Right lobe of liver (tissue), 6 donors: ENCODE results near the gene ABI3. TPM values are rescaled to one million over a fixed set of nuclear protein-coding genes. Genes with fewer than 3 reads are reported as not detected.
"Not testable (repeated sequence)": the region's sequence is repeated elsewhere in the genome, so short reads cannot be mapped to it uniquely, and the experiment has no call there.

Source experiments
- ATAC-seq, 4 donors: fragments of 200-7000 bp; cut with Tn5 transposase; one replicate each; pipeline ENCODE4 v1.9.1; 2020; ENCODE audit warnings: mild to moderate bottlenecking in 4 of 4, moderate library complexity in 4 of 4
- DNase-seq, 3 donors: peaks; one replicate each; pipeline ENCODE4 v3.0.0-alpha.2; 2020
- H3K27ac ChIP-seq, 3 donors: fragments of 200-600 bp; one replicate each; pipeline ENCODE4 v1.8.0; 2022
- H3K27me3 ChIP-seq, 2 donors: fragments of 200-600 bp; one replicate each; pipeline ENCODE4 v1.8.0; 2022
- H3K36me3 ChIP-seq, 4 donors: fragments of 200-600 bp; sonication (generic) in 1 of 4; one replicate each; pipeline versions ENCODE4 v1.5.1 to v1.8.0; 2017 to 2022; ENCODE audit warnings: control low read depth in 1 of 4
- H3K4me1 ChIP-seq, 4 donors: fragments of 200-600 bp; sonication (generic) in 1 of 4; one replicate each; pipeline versions ENCODE4 v1.5.1 to v1.8.0; 2017 to 2022; ENCODE audit warnings: control low read depth in 1 of 4
- H3K4me3 ChIP-seq, 3 donors: fragments of 200-600 bp; one replicate each; pipeline ENCODE4 v1.8.0; 2022
- H3K9me3 ChIP-seq, 4 donors: fragments of 200-600 bp; sonication (generic) in 1 of 4; one replicate each; pipeline versions ENCODE4 v1.5.1 to v1.8.0; 2017 to 2022; ENCODE audit warnings: control low read depth in 1 of 4
- CTCF ChIP-seq, 4 donors: fragments of 200-600 bp in 3 of 4; fragments of 450-650 bp in 1 of 4; IDR thresholded peaks; one replicate each; pipeline versions ENCODE4 v1.5.1 to v1.8.0; 2016 to 2022; ENCODE audit warnings: antibody characterized with exemption in 4 of 4, mild to moderate bottlenecking in 2 of 4
- POLR2A ChIP-seq: fragments of 450-650 bp; IDR thresholded peaks from one replicate; pipeline ENCODE4 v1.6.1; 2017; ENCODE audit warnings: antibody characterized with exemption, mild to moderate bottlenecking
- WGBS: methylation state at CpG from one replicate; pipeline ENCODE4 v1.1.6; 2018; ENCODE audit warnings: low coverage, low lambda C conversion rate; ENCODE audit not compliant: insufficient coverage; ENCODE audit errors: missing lambda C conversion rate; 5-methylcytosine and 5-hydroxymethylcytosine counted together
- intact Hi-C, 2 donors: fragments of 100-400 bp; cut with DNase I; formaldehyde crosslinking; loops; one replicate each; pipeline versions ENCODE4 v1.11.2 to v1.14.1; 2022
- total RNA-seq, 6 experiments: library from RNA; depleted of rRNA in 2 of 6; stranded (reverse); fragments of >200 nt in 2 of 6; fragmentation: NEBNext Ultra II Directional in 3 of 6; extraction: Animal tissue kit (Norgen Biotek cat#: 25700) in 3 of 6; gene quantifications; one replicate each; pipeline versions ENCODE4 v1.1.0 to v1.2.4, GENCODE V29; 2016 to 2023
- donor health status: DM: no; HTN: yes; CAD: no.
- donor health status: DM: no; HTN: no; CAD: no.
- donor health status: DM: no; HTN: no; CAD: no.
- donor health status: DM: no; HTN: yes; CAD: no.
- donor health status: DM: no; HTN: yes; CAD: no.

ABI3 gene
- total RNA-seq, 6 experiments from 2014 or later: 3.0 to 9.7 (median 3.8) TPM

DNA sequence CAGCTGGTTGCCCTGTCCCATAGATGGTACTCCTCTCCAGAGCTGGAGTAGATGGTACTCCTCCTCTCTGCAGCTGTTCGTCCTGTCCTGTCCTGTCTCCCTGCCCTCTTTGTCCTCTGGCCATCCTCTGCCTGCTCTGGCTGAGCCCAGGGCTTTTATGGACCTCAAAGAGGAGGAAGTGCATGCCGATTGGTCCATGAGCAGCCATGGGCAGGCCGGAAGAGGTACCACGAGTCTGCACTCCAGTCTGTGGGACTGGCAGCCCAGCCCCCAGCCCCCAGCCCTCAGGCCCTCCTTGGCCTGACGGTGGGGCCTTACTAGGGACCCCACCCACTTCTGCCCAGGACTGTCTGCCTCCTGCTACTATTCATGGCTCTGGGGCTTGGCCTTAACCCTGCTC is 27.2 kb upstream of the ABI3 start:
- intact Hi-C loops: loop anchor here in 1 of 2 donors (5.0 kb wide), 1 partner anchor 44 kb away; no protein-coding TSS in a partner anchor
- no peaks in the 10 kb centered on the region for H3K4me1 ChIP-seq
- 64% methylated on average over 3 of the region's 5 CpGs for WGBS

GRCh38 chr17:49183801-49184200 is 26.7 kb upstream of the ABI3 start:
- ATAC-seq: peak in 1 of 4 donors; percentile 11

More for the DNA sequence above, 27.2 kb upstream of the ABI3 start:
- Histone ChIP-seq H3K27ac (no peak overlapping the region), H3K4me3 (no peak overlapping the region), H3K27me3 (no peaks in the 10 kb centered on the region), H3K36me3 (no peaks in the 10 kb centered on the region), H3K9me3 (no peaks in the 10 kb centered on the region)
- TF ChIP-seq POLR2A (no peak), CTCF (IDR thresholded peaks at IDR 0.05) (no peak)
- ATAC-seq (peak in 1 of 4 donors; percentile 14), DNase-seq (no peak)

GRCh38 chr17:49184522-49184921 is 26.0 kb upstream of the ABI3 start:
- intact Hi-C loops: loop anchor here in 1 of 2 donors (5.0 kb wide), 1 partner anchor 43 kb away; no protein-coding TSS in a partner anchor
- H3K9me3 ChIP-seq, DNase-seq, H3K4me1 ChIP-seq, H3K27ac ChIP-seq, H3K36me3 ChIP-seq, H3K27me3 ChIP-seq, ATAC-seq, H3K4me3 ChIP-seq: not testable (repeated sequence)

More at GRCh38 chr17:49183801-49184200, 26.7 kb upstream of the ABI3 start:
- Histone ChIP-seq H3K36me3 (no peaks in the 10 kb centered on the region), H3K9me3 (no peaks in the 10 kb centered on the region), H3K27me3 (no peaks in the 10 kb centered on the region), H3K27ac (no peak overlapping the region), H3K4me3 (no peak overlapping the region), H3K4me1 (no peaks in the 10 kb centered on the region)
- no CpG with 5 or more reads among the region's 7 CpGs for WGBS
- intact Hi-C loops: loop anchor here in 1 of 2 donors (5.0 kb wide), 1 partner anchor 44 kb away; no protein-coding TSS in a partner anchor
- TF ChIP-seq CTCF (IDR thresholded peaks at IDR 0.05): no peak
- TF ChIP-seq POLR2A: no peak
- no peak for DNase-seq

GRCh38 chr17:49185381-49185780 is 25.1 kb upstream of the ABI3 start:
- H3K27ac ChIP-seq, H3K27me3 ChIP-seq, H3K36me3 ChIP-seq, H3K4me3 ChIP-seq, H3K4me1 ChIP-seq, ATAC-seq, DNase-seq, intact Hi-C loops, H3K9me3 ChIP-seq: not testable (repeated sequence)
- WGBS: no CpG with 5 or more reads among the region's 1 CpG

GRCh38 chr17:49187301-49187700 is 23.2 kb upstream of the ABI3 start:
- no peak for ATAC-seq
- TF ChIP-seq POLR2A (no peak), CTCF (IDR thresholded peaks at IDR 0.05) (no peak)
- H3K9me3 ChIP-seq: no peaks in the 10 kb centered on the region
- no peak for DNase-seq
- no peaks in the 10 kb centered on the region for H3K27me3 ChIP-seq
- 94% methylated on average over 3 of the region's 3 CpGs for WGBS
- no peak overlapping the region for H3K4me3 ChIP-seq
- H3K4me1 ChIP-seq: no peaks in the 10 kb centered on the region
- intact Hi-C loops: no loop called here
- H3K27ac ChIP-seq: no peak overlapping the region
- H3K36me3 ChIP-seq: no peaks in the 10 kb centered on the region

GRCh38 chr17:49190932-49191331 is 19.6 kb upstream of the ABI3 start:
- WGBS: 64% methylated on average over 3 of the region's 4 CpGs
- Histone ChIP-seq H3K27me3 (no peaks in the 10 kb centered on the region), H3K4me1 (no peaks in the 10 kb centered on the region), H3K27ac (no peak overlapping the region), H3K4me3 (no peak overlapping the region), H3K36me3 (no peaks in the 10 kb centered on the region), H3K9me3 (no peaks in the 10 kb centered on the region)
- ATAC-seq: no peak
- TF ChIP-seq POLR2A (no peak), CTCF (IDR thresholded peaks at IDR 0.05) (no peak)
- intact Hi-C loops: no loop called here
- no peak for DNase-seq
